Loucy (cell line): ENCODE results near the gene XKR7.

Experiments
- H2AFZ ChIP-seq: fragments of 200-600 bp; sonication (generic); 2 replicates; pipeline ENCODE4 v1.6.0; 2016; ENCODE audit warnings: antibody characterized with exemption, mild to moderate bottlenecking, low read length, moderate library complexity
- H3F3A ChIP-seq: fragments of 200-600 bp; 2 replicates; pipeline ENCODE4 v1.6.0; 2016; ENCODE audit warnings: antibody characterized with exemption, low read depth, mild to moderate bottlenecking
- H3K27me3 ChIP-seq: fragments of 200-600 bp; sonication (generic); 2 replicates; pipeline ENCODE4 v1.6.1; 2014; ENCODE audit warnings: low read length, mild to moderate bottlenecking; ENCODE audit not compliant: insufficient read depth, poor library complexity, severe bottlenecking
- H3K36me3 ChIP-seq: fragments of 200-600 bp; sonication (generic); 2 replicates; pipeline ENCODE4 v1.6.1; 2016; ENCODE audit warnings: low read length; ENCODE audit not compliant: insufficient read depth
- H3K4me1 ChIP-seq: fragments of 200-600 bp; sonication (generic); 2 replicates; pipeline ENCODE4 v1.5.1; 2014; ENCODE audit warnings: low read length, mild to moderate bottlenecking; ENCODE audit not compliant: insufficient read depth, poor library complexity, severe bottlenecking
- H3K4me2 ChIP-seq: fragments of 200-600 bp; sonication (generic); 2 replicates; pipeline ENCODE4 v1.6.0; 2014; ENCODE audit warnings: antibody characterized with exemption, low read length, low read depth, mild to moderate bottlenecking; ENCODE audit not compliant: poor library complexity, severe bottlenecking
- H3K4me3 ChIP-seq: fragments of 200-600 bp; sonication (generic); 2 replicates; pipeline ENCODE4 v1.5.1; 2014; ENCODE audit warnings: low read length, mild to moderate bottlenecking, mixed read lengths; ENCODE audit not compliant: poor library complexity, severe bottlenecking
- H3K79me2 ChIP-seq: fragments of 200-600 bp; sonication (generic); 2 replicates; pipeline ENCODE4 v1.6.1; 2014; ENCODE audit warnings: low read length; ENCODE audit not compliant: insufficient read depth
- H3K9ac ChIP-seq: fragments of 200-600 bp; sonication (generic); 2 replicates; pipeline ENCODE4 v1.6.0; 2014; ENCODE audit warnings: mild to moderate bottlenecking, low read depth, low read length, moderate library complexity; ENCODE audit not compliant: poor library complexity, severe bottlenecking
- H3K9me2 ChIP-seq: fragments of 200-600 bp; sonication (generic); replicated peaks from 2 replicates; pipeline ENCODE4 v1.6.1; 2016; ENCODE audit warnings: low read depth, low read length, mixed read lengths
- H3K9me3 ChIP-seq: fragments of 200-600 bp; sonication (generic); 2 replicates; pipeline ENCODE4 v1.6.1; 2014; ENCODE audit warnings: mild to moderate bottlenecking, antibody characterized with exemption, low read length, low read depth; ENCODE audit not compliant: insufficient read depth
- H4K20me1 ChIP-seq: fragments of 200-600 bp; sonication (generic); 2 replicates; pipeline ENCODE4 v1.6.0; 2014; ENCODE audit warnings: antibody characterized with exemption, low read length, mild to moderate bottlenecking; ENCODE audit not compliant: insufficient read depth, poor library complexity, severe bottlenecking
- EZH2phosphoT487 ChIP-seq: fragments of 200-600 bp; IDR thresholded peaks from 2 replicates; pipeline ENCODE4 v1.6.1; 2018; ENCODE audit warnings: antibody characterized with exemption, mild to moderate bottlenecking, moderate library complexity, borderline replicate concordance
- TF ChIP-seq, protein P1 (sequence below): fragments of 200-600 bp; sonication (generic); conservative IDR thresholded peaks from 2 replicates; pipeline ENCODE4 v1.5.1; 2014; ENCODE audit warnings: mild to moderate bottlenecking, antibody characterized with exemption, low read length

Gene XKR7

GRCh38 chr20:32045999-32046398 is 78.0 kb downstream of the XKR7 start:
- Histone ChIP-seq H4K20me1 (no peaks in the 10 kb centered on the region), H3K4me1 (no peaks in the 10 kb centered on the region), H3K9me2 (no peaks in the 10 kb centered on the region), H3K4me2 (no peak overlapping the region), H3F3A (no peaks in the 10 kb centered on the region), H3K36me3 (no peaks in the 10 kb centered on the region), H3K9ac (no peak overlapping the region), H3K27me3 (no peaks in the 10 kb centered on the region), H3K9me3 (no peaks in the 10 kb centered on the region), H3K4me3 (no peak overlapping the region), H3K79me2 (no peaks in the 10 kb centered on the region), H2AFZ (no peak overlapping the region)
- TF ChIP-seq, protein P1, sequence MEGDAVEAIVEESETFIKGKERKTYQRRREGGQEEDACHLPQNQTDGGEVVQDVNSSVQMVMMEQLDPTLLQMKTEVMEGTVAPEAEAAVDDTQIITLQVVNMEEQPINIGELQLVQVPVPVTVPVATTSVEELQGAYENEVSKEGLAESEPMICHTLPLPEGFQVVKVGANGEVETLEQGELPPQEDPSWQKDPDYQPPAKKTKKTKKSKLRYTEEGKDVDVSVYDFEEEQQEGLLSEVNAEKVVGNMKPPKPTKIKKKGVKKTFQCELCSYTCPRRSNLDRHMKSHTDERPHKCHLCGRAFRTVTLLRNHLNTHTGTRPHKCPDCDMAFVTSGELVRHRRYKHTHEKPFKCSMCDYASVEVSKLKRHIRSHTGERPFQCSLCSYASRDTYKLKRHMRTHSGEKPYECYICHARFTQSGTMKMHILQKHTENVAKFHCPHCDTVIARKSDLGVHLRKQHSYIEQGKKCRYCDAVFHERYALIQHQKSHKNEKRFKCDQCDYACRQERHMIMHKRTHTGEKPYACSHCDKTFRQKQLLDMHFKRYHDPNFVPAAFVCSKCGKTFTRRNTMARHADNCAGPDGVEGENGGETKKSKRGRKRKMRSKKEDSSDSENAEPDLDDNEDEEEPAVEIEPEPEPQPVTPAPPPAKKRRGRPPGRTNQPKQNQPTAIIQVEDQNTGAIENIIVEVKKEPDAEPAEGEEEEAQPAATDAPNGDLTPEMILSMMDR, result no peak

GRCh38 chr20:32050324-32050841 is 82.4 kb downstream of the XKR7 start:
- H3K36me3 ChIP-seq, result no peaks in the 10 kb centered on the region
- H3K79me2 ChIP-seq, result no peaks in the 10 kb centered on the region
- H3K9me2 ChIP-seq, result no peaks in the 10 kb centered on the region
- no peak for TF ChIP-seq EZH2phosphoT487
- TF ChIP-seq, protein P1, result no peak
- no peaks in the 10 kb centered on the region for H4K20me1 ChIP-seq
- H2AFZ ChIP-seq, result no peak overlapping the region
- H3K9ac ChIP-seq, result no peak overlapping the region
- no peaks in the 10 kb centered on the region for H3F3A ChIP-seq
- no peak overlapping the region for H3K4me2 ChIP-seq
- H3K27me3 ChIP-seq, result no peaks in the 10 kb centered on the region
- no peaks in the 10 kb centered on the region for H3K4me1 ChIP-seq
- H3K4me3 ChIP-seq, result no peak overlapping the region
- no peaks in the 10 kb centered on the region for H3K9me3 ChIP-seq

DNA sequence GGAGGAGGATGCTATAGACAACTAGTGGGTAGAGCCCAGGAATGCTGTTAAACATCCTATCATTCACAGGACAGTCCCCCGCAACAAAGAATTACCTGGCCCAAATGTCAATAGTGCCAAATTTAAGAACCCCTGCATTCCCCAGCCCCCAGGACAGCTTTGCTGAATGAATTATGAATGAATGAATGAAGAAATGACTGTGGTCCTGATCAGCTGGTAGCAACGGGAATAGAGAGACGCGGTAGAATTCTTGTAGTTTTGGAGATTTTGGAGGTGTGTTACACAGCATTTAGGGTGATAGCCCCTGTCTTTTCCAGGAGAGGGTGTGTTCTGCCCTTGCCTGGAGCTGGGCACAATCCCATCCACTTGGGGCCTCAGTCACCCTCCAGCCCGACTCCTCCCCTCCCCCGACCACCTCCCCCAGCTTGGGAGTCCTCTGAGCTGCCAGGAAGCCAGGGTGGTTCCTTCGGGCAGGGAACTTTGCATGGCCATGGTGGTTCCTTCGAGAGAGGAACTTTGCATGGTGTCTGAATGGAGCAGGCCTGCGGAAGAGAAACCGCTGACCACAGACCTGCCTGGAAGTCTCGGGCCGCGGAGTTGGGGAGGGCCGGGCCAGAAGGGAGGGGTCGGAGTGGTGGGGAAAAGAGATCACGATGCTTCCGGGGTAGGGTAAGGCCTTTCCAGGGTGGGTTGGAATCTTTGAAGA is 83.1 kb downstream of the XKR7 start:
- Histone ChIP-seq H3K36me3 (no peaks in the 10 kb centered on the region), H3K4me1 (no peaks in the 10 kb centered on the region), H3K4me3 (no peak overlapping the region), H3K79me2 (no peaks in the 10 kb centered on the region), H3K9me3 (no peaks in the 10 kb centered on the region), H3K9me2 (no peaks in the 10 kb centered on the region), H3F3A (no peaks in the 10 kb centered on the region), H3K4me2 (no peak overlapping the region), H3K9ac (no peak overlapping the region), H3K27me3 (no peaks in the 10 kb centered on the region), H4K20me1 (no peaks in the 10 kb centered on the region), H2AFZ (no peak overlapping the region)
- TF ChIP-seq, protein P1, result no peak
- TF ChIP-seq EZH2phosphoT487, result no peak
